NCI-H446 (cell line): ENCODE results near the gene FAM81A.
"Not testable (repeated sequence)": the region's sequence is repeated elsewhere in the genome, so short reads cannot be mapped to it uniquely, and the experiment has no call there.

Experiments
- DNase-seq, 2 experiments: peaks; one replicate each; lab custom pipeline; 2025; lab: John Stamatoyannopoulos, UW

The FAM81A gene

DNA sequence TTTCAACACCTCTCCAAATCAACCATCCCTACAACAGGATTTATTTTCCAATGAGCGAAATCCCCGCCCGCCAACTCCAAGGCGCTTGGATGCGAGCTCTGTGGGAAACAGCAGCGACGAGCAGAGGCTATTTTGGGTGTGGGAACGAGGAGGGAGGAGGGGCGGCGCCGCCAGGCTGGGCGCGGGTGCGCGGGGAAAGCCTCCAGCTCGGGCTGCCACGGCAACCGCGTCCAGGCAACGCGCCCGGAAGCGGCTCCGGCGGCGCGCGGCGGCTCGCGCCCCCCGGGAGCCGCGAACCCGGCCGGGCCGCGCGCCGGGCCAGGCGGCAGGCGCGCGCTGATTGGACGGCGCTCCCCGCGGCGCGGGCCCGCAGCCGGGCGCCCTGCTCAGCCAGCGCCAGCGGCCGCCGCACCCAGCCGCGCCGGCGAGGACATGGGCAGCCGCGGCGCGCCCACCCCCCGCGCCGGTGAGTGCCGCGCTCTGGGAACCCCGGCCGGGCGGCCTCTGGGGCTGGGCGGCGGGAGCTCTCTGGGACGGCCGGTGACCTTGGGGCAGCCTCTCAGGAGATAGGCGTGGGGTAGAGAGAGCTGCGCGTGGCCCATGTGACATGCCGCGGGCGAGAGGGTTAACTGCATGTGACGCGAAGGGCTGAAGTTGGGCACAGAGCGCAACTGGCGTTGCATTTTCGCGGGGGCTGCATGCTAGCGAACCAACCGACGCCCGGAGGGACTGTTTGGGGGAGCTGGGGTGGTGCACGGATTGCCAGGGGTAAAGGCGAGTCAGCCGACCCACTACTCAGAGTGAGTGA lies at the start of gene FAM81A:
Gene FAM81A, plus strand, starts transcription at position 370 of the 808 bp plus-strand sequence. CDS start 20,441 bp downstream, outside the sequence.
- DNase-seq: peak in 1 of 2 experiments; percentile 37

GRCh38 chr15:59388670-59389069 lies 49.3 kb upstream of the FAM81A start:
- no peak for DNase-seq

DNA sequence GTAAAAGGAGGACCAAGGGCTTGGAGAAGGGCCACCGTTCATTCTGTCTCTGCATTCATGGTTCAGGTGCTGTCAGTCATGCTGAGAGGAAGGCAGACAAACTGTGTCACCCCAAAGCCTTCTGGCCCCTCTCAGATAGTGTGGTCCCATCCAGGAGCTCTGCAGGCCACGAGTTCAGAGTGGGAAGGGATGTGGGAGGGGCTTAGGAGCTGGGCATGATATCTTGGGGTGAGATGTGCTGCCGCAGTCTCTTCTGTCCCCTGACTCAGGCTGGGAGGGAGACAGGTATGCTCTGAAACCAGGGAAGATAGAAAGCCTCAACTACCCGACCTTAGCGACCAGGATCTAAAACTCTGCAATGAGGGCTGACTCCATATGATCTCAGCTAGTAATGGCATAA lies 45.7 kb upstream of the FAM81A start:
- no peak for DNase-seq

GRCh38 chr15:59394166-59394661 lies 43.8 kb upstream of the FAM81A start:
- DNase-seq: no peak

GRCh38 chr15:59396211-59396610 lies 41.8 kb upstream of the FAM81A start:
- no peak for DNase-seq

GRCh38 chr15:59396679-59397078 lies 41.3 kb upstream of the FAM81A start:
- DNase-seq: no peak

DNA sequence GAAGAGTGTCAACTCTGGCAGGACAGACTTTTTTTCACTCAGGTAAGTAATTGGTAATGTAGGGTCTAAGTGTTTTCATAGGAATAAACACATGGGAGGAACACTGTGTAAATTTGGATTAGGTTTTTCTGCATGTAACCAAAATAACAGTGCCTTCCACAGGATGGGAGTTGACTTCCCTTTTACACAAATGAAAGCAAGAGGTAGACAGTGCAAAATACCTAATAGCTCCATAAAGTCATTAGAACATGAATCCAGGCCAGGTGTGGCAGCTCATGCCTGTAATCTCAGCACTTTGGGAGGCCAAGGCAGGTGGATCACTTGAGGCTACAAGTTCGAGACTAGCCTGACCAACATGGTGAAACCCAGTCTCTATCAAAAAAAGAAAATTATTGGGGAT lies 39.8 kb upstream of the FAM81A start:
- no peak for DNase-seq

- DNase-seq: no peak
Measured at GRCh38 chr15:59399465-59400102, 38.4 kb upstream of the FAM81A start.

GRCh38 chr15:59400103-59400813 lies 37.7 kb upstream of the FAM81A start:
- no peak for DNase-seq

- not testable (repeated sequence) for DNase-seq
Measured at GRCh38 chr15:59401051-59401823, 36.7 kb upstream of the FAM81A start.

DNA sequence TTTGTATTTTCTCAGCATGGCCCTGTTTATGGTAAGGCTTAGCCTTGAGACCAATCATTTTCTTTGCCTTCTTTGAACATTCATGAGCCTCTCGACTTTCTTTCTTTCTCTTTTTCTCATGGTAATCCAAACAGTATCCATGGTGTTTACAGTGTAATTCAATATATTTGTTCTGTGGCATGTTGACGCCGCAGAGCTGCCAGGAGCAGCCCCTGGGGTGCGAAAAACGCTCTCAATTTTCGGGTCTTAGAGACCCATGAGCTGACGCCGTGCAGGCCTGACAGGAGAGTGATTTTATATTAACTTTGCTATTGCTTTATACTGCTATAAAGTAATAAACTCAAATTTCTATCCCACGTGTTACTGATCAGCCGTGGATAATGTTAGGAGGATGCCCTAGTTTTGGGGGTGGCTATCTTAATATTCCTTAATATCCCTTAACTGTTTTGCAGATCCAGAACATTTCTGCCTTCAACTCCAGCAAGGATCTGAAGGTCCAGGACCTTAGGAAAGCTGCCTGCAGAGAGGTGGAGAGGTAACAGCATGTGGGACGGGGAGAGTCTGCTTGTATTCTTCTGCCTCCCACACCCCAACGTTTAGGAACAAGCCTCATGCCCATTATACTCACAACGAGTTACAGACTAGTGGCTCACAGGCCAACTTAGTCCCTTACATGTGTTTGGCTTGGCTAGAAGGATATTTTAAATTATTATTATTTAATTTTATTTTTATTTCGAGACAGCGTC lies 36.0 kb upstream of the FAM81A start:
- no peak for DNase-seq

- no peak for DNase-seq
Measured at GRCh38 chr15:59405079-59405478, 32.9 kb upstream of the FAM81A start.

DNA sequence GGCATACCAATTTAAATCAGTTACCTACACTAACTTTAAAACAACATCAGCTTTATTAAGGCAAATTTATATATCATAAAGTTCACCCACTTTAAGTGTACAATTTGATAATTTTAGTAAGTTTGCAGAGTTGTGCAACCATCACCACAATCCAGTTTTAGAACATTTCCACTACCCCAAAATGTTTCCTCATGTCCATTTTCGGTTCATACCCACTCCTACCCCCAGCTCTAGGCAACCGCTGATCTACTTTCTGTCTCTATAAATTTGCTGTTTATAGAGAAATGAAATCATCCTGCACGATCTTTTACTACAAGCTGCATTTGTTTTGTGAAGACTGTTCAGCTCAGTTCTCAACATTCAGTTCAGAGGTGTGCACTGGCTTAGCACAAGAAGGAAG lies 31.5 kb upstream of the FAM81A start:
- DNase-seq: no peak

DNA sequence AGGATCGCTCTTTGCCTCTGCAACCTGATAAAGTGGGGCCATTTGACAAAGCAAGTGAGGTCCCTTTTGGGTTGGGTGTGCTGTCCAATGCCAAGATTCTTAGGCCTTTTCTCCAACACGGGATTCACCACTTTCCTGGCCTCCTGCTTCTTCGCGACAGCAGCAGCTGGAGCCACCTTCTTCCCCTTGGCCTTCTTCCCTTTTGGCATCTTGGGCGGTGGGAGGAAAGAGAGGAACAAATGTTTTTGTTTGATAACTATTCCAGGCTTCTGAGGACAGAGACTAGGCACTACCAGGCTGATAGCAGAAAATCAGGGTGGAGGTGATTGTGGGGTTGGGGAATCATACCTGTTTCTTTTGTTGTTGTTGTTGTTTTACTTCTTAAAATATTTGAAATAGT lies 30.0 kb upstream of the FAM81A start:
- DNase-seq: no peak

DNA sequence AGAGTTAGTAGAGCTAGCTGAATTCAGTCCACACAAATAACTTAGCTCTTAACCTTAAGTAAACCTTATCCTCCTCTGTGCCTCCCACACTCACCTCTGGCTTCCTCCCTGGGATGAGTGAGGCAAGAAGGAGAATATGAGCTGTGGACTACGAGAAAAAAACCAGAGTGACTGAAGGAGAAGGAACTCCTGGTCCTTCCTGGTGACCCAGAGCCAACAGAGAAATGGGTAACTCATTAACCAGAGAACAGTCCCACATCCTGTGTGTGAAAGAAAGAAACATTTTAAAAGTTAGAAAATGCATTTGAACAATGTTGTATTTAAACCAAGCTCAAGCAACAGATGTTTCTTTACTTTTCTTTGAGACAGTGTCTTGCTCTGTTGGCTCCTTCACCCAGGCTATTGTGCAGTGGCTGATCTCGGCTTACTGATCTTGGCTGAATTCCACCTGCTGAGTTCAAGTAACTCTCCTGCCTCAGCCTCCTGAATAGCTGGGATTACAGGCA lies 27.5 kb upstream of the FAM81A start:
- DNase-seq: no peak

DNA sequence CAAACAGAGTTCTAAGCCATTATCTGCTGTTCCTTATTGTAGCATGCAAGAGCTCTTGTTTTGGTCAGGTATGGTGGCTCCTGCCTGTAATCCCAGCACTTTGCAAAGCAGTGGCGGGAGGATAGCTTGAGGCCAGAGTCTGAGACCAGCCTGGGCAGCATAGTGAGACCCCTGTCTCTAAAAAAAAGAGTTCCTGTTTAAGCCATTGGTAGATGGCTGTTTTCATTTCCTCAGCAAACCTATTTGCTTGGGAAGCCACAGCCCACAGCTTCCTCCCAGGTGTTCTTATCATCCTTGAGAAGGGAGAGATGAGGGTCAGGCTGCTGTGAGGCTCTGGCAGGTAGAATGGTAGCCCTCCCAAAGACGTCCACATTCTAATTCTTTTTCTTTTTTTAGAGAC lies 24.4 kb upstream of the FAM81A start:
- DNase-seq: no peak

GRCh38 chr15:59416816-59417215 lies 21.2 kb upstream of the FAM81A start:
- DNase-seq: no peak

DNA sequence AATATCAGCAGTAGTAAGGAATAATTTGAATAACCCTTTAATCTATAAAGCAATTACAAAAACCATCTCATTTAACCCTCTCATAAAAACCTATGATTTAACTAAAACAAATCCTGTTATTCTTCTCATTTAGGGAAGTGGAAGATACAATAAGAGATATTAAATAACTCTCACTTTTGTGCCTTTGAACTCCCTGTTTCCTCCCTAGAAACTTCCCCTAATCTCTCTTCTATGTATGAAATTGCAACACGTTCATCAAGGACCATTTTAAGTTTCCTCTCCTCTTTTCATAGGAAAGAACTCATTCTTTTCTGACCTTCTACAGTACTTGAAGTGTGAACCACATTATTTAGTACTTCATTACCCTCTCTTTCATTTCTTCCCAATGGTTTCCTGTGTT lies 18.8 kb upstream of the FAM81A start:
- DNase-seq: no peak

GRCh38 chr15:59420108-59420507 lies 17.9 kb upstream of the FAM81A start:
- DNase-seq: no peak

GRCh38 chr15:59420986-59421618 lies 16.9 kb upstream of the FAM81A start:
- no peak for DNase-seq

DNA sequence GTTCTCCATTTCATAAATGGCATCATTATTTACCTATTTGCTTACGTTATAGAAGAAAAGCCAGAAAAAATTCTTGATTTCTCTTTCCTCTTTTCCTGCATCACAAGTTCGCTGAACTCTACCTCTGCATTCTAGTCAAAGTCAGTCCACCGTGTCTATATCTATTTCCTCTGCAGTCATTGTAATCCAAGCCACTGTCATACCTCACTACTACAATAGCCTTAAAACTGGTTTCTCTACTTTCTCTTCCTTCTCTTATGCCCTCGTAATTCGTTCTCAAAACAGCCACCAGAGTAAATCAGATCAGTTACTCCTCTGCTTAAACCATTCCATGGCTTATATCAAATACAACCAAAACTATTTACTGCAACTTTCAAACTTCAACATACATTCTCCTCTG lies 13.4 kb upstream of the FAM81A start:
- no peak for DNase-seq
